ENCODE results near the gene CDKL4.

DNA sequence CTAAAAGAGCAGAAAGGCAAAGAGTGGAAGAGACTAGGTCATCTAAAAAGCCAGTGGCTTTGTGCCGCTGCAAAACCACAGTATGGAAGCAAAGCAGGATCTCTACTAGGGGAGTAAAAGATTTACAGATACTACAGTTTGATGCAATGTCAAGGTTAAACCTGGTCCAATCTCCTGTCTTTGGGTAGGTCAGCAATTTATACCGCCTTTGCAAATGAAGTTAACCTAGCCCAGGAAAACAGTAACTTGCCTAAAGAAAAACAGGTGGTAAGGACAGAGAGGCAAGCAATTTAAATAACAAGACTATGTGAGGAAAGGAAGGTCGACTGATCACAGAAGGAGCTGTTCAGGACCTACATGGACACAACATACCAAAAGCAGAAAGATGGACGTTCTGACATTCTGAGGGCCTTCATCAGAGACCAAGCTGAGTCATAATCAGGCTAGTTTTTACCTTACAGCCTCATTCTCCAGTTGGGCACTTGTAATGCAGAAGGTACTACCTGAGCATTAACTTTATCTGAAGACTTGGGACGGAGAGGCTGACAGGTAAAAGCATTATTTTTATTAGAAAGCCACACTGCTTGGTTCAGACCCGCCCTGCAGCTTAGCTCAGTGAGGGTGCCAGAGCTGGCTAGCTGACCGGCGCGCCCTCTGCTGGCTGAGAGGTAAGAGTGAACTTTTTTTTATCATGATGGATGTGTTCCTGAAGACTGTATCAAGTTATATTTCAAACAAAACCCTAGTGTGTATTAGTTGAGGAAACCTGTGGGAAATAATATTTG is 15.9 kb downstream of the CDKL4 start:
- TF ChIP-seq, protein P1, sequence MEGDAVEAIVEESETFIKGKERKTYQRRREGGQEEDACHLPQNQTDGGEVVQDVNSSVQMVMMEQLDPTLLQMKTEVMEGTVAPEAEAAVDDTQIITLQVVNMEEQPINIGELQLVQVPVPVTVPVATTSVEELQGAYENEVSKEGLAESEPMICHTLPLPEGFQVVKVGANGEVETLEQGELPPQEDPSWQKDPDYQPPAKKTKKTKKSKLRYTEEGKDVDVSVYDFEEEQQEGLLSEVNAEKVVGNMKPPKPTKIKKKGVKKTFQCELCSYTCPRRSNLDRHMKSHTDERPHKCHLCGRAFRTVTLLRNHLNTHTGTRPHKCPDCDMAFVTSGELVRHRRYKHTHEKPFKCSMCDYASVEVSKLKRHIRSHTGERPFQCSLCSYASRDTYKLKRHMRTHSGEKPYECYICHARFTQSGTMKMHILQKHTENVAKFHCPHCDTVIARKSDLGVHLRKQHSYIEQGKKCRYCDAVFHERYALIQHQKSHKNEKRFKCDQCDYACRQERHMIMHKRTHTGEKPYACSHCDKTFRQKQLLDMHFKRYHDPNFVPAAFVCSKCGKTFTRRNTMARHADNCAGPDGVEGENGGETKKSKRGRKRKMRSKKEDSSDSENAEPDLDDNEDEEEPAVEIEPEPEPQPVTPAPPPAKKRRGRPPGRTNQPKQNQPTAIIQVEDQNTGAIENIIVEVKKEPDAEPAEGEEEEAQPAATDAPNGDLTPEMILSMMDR (IDR thresholded peaks at IDR 0.05; ENCODE audit: low read depth, low read length), result peak; percentile 90
- TF ChIP-seq EZH2phosphoT487 (IDR thresholded peaks at IDR 0.05; ENCODE audit: low read depth), result no peak
